ENCODE results near the gene SMTNL1. TPM values are rescaled to one million over a fixed set of nuclear protein-coding genes. Genes with fewer than 3 reads are reported as not detected.

Gene SMTNL1
- total and polyA plus RNA-seq, 9 of the 15 experiments (the other 6 are each of a cell fraction or from before 2014, with no cell fraction given) = not detected

DNA sequence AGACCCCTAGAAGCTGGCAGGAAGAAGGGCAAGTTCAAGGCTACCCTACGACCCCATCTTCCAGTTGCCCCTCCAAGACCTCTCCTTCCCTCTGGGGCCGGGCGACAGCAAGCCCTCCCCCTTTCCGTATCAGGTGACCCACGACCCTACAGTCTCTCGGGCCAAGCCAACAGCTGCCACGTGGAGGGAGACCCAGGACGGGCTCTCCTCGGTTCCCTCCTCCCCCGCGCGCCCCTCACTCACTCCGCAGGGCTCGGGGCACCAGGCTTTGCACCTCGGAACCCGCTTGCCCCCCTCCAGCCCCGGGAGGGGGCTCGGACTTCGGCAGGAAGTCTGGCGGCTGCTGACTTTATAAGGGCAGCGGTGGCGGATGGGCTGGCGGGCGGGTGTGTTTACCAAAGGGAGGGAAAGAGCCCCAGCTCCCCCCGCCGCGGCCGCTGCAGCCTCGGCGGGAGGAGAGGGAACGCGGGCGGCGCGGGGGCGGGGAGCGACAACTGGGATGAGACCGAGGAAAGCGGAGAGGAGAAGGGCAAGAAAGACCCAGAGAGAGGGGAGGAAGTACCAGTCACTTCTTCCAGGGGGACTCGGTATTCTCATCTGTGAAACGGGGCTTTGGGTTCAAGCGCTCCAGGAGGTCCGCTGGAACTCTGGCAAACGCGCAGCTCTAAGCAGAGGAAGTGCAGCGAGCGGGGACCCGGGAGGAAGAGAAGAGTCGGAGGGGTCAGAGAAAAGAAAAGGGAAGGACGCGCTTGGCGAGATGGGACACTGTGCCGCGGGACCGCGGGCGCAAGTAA lies 22.7 kb upstream of the SMTNL1 start (continued):
- TF ChIP-seq NKRF (IDR thresholded peaks at IDR 0.05; ENCODE audit: borderline replicate concordance) (peak; percentile 79), RBFOX2 (IDR thresholded peaks at IDR 0.05; ENCODE audit: low read depth, low read length) (peak; percentile 64), STAG1 (CRISPR knock-in tag; IDR thresholded peaks at IDR 0.05; ENCODE audit: borderline replicate concordance) (no peak), SMAD4 (CRISPR knock-in tag; conservative IDR thresholded peaks at IDR 0.05) (no peak; the same call in none of the 2 replicates), RHOXF2B (CRISPR knock-in tag; conservative IDR thresholded peaks at IDR 0.05) (no peak), HLTF (IDR thresholded peaks at IDR 0.05) (no peak), PKNOX1 (IDR thresholded peaks at IDR 0.05) (no peak), SPI1 (IDR thresholded peaks at IDR 0.05; ENCODE audit: borderline replicate concordance, low read depth, low read length) (peak; percentile 74), ETS2 (tag; IDR thresholded peaks at IDR 0.05; ENCODE audit: borderline replicate concordance, poor library complexity, severe bottlenecking) (no peak), EP300 (IDR thresholded peaks at IDR 0.05; ENCODE audit: low read length) (peak; percentile 3; the same call in 1 of the 2 replicates), YY1 (IDR thresholded peaks at IDR 0.05; ENCODE audit: borderline replicate concordance in 1 of 3, control insufficient read depth in 1 of 3, extremely low read depth in 1 of 3, insufficient read depth in 3 of 3, insufficient read length in 1 of 3, insufficient replicate concordance in 2 of 3, low read depth in 1 of 3, low read length in 2 of 3) (no peak), TCF7 (IDR thresholded peaks at IDR 0.05; ENCODE audit: borderline replicate concordance) (no peak), ZNF584 (CRISPR knock-in tag; IDR thresholded peaks at IDR 0.05; ENCODE audit: low read depth) (no peak), HNRNPK (IDR thresholded peaks at IDR 0.05; ENCODE audit: low read depth, low read length, poor library complexity, severe bottlenecking) (no peak), TFAP4 (CRISPR knock-in tag; IDR thresholded peaks at IDR 0.05; ENCODE audit: borderline replicate concordance) (peak; percentile 52; the same call in 1 of the 2 replicates), FOXP4 (CRISPR knock-in tag; IDR thresholded peaks at IDR 0.05; ENCODE audit: borderline replicate concordance) (no peak), ZFP1 (CRISPR knock-in tag; IDR thresholded peaks at IDR 0.05) (no peak), ARID3B (CRISPR knock-in tag; IDR thresholded peaks at IDR 0.05; ENCODE audit: borderline replicate concordance) (no peak), SMARCA4 (IDR thresholded peaks at IDR 0.05) (no peak)

All from K562 (cell line).